IPS-20b (cell line): ENCODE results near the gene FBXL7.

Source experiments
- H3K27ac ChIP-seq: one replicate; pipeline ENCODE4 v1.5.1; 2013; ENCODE audit warnings: low read length
- H3K27me3 ChIP-seq: 2 replicates; pipeline ENCODE4 v1.6.1; 2013; ENCODE audit warnings: mild to moderate bottlenecking, low read length, inconsistent platforms; ENCODE audit not compliant: insufficient read depth
- H3K36me3 ChIP-seq: 2 replicates; pipeline ENCODE4 v1.6.1; 2013; ENCODE audit warnings: low read depth, mild to moderate bottlenecking, inconsistent platforms, low read length, moderate library complexity; ENCODE audit not compliant: insufficient read depth
- H3K4me1 ChIP-seq: 2 replicates; pipeline ENCODE4 v1.6.1; 2013; ENCODE audit warnings: mild to moderate bottlenecking, control low read depth, inconsistent platforms, low read length, moderate library complexity; ENCODE audit not compliant: insufficient read depth
- H3K4me3 ChIP-seq: 2 replicates; pipeline ENCODE4 v1.5.1; 2013; ENCODE audit warnings: mild to moderate bottlenecking, low read length, inconsistent platforms
- H3K9ac ChIP-seq: 2 replicates; pipeline ENCODE4 v1.6.1; 2013; ENCODE audit warnings: low read depth, mild to moderate bottlenecking, inconsistent platforms, low read length, moderate library complexity
- H3K9me3 ChIP-seq: 2 replicates; pipeline ENCODE4 v1.6.1; 2013; ENCODE audit warnings: mild to moderate bottlenecking, low read depth, low read length, inconsistent platforms; ENCODE audit not compliant: insufficient read depth

The FBXL7 gene

GRCh38 chr5:15585128-15585527 is 85.1 kb downstream of the FBXL7 start:
- H3K27me3 ChIP-seq, result no peaks in the 10 kb centered on the region

GRCh38 chr5:15585841-15586591 is 86.0 kb downstream of the FBXL7 start:
- no peak overlapping the region for H3K4me3 ChIP-seq
- no peak overlapping the region for H3K27ac ChIP-seq
- H3K4me1 ChIP-seq, result no peaks in the 10 kb centered on the region
- peaks cover 17% of the 10 kb centered on the region for H3K9me3 ChIP-seq
- peaks cover 14% of the 10 kb centered on the region; the same call in 1 of the 2 replicates for H3K36me3 ChIP-seq
- H3K9ac ChIP-seq, result no peak overlapping the region
- no peaks in the 10 kb centered on the region for H3K27me3 ChIP-seq

More at GRCh38 chr5:15585128-15585527, 85.1 kb downstream of the FBXL7 start:
- H3K9me3 ChIP-seq, result peaks cover 17% of the 10 kb centered on the region
- H3K9ac ChIP-seq, result no peak overlapping the region
- H3K4me1 ChIP-seq, result no peaks in the 10 kb centered on the region
- H3K27ac ChIP-seq, result no peak overlapping the region
- peaks cover 14% of the 10 kb centered on the region; the same call in 1 of the 2 replicates for H3K36me3 ChIP-seq
- H3K4me3 ChIP-seq, result no peak overlapping the region

- peaks cover 17% of the 10 kb centered on the region for H3K9me3 ChIP-seq
- peaks cover 14% of the 10 kb centered on the region; the same call in 1 of the 2 replicates for H3K36me3 ChIP-seq
- H3K4me1 ChIP-seq, result no peaks in the 10 kb centered on the region
- no peak overlapping the region for H3K27ac ChIP-seq
- H3K9ac ChIP-seq, result no peak overlapping the region
- no peak overlapping the region for H3K4me3 ChIP-seq
- no peaks in the 10 kb centered on the region for H3K27me3 ChIP-seq
Observed at GRCh38 chr5:15587916-15588315, 87.9 kb downstream of the FBXL7 start.

DNA sequence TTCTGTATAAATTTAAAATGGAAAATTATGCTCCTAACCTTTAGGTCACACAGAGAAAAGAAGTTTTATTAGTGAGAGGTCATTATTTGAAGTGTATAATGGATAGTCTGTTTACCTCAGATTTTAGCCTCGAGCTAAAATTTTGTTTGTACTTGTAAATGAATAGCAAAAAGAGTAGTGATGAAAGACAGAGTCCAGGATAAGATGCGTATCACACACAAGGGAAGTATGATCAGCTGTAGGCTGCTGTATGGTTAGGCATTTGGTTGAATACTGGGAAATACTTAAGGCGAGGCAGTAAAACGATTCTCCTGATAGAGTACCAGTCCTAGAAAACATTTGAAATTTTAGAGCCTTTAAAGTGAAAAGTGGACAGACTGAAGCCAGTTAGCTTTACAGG is 92.7 kb downstream of the FBXL7 start:
- Histone ChIP-seq H3K4me1 (peaks cover 11% of the 10 kb centered on the region; the same call in 1 of the 2 replicates), H3K9ac (no peak overlapping the region), H3K4me3 (no peak overlapping the region), H3K27me3 (no peaks in the 10 kb centered on the region), H3K36me3 (no peaks in the 10 kb centered on the region), H3K9me3 (no peaks in the 10 kb centered on the region), H3K27ac (no peak overlapping the region)

- Histone ChIP-seq H3K9ac (no peak overlapping the region), H3K27me3 (no peaks in the 10 kb centered on the region), H3K9me3 (no peaks in the 10 kb centered on the region), H3K36me3 (no peaks in the 10 kb centered on the region), H3K4me3 (no peak overlapping the region), H3K4me1 (peaks cover 11% of the 10 kb centered on the region; the same call in 1 of the 2 replicates), H3K27ac (no peak overlapping the region)
Observed at GRCh38 chr5:15594977-15595568, 95.1 kb downstream of the FBXL7 start.

- Histone ChIP-seq H3K4me1 (peaks cover 11% of the 10 kb centered on the region; the same call in 1 of the 2 replicates), H3K4me3 (no peak overlapping the region), H3K27me3 (no peaks in the 10 kb centered on the region), H3K27ac (no peak overlapping the region), H3K9ac (no peak overlapping the region), H3K9me3 (no peaks in the 10 kb centered on the region), H3K36me3 (no peaks in the 10 kb centered on the region)
Observed at GRCh38 chr5:15595929-15596328, 95.9 kb downstream of the FBXL7 start.

DNA sequence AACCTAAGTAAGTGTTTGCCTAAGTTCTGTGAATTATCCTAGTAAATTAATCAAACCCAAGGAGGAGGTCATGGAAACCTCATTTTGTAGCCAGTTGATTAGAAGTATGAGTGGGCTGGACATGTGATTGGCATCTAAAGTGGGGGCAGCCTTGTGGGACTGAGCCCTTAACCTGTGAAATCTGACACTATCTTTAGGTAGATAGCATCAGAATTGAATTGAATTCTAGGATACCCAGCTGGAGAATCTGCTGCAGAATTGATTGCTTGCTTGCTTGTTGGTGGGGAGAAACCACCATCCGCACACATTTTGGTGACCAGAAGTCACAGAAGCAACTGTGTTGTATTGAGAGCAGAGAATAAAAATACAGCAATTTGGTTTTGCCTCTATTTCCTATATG is 97.0 kb downstream of the FBXL7 start:
- Histone ChIP-seq H3K9me3 (no peaks in the 10 kb centered on the region), H3K36me3 (no peaks in the 10 kb centered on the region), H3K27me3 (no peaks in the 10 kb centered on the region), H3K4me3 (no peak overlapping the region), H3K4me1 (peaks cover 15% of the 10 kb centered on the region; the same call in 1 of the 2 replicates), H3K9ac (no peak overlapping the region), H3K27ac (no peak overlapping the region)

DNA sequence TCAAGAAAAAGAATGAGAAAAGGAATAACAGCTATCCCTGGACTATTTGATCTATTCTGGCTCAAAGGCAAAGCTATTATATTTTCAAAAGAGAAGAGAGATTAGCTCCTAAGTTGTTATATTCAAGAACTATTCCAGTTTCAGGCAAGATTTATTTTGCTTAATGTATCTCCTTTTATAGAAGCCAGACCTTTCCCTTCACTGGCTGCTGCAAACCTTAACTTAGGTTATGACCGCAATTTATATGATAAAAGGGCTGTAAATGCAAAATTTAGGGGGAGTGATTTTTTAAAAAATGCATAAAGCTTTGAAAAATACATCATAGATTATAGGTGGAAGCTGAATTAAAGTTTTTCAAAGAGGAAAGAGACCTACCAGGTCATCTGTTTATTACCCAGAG is 97.8 kb downstream of the FBXL7 start:
- H3K9ac ChIP-seq, result no peak overlapping the region
- H3K27ac ChIP-seq, result no peak overlapping the region
- H3K4me3 ChIP-seq, result no peak overlapping the region
- H3K36me3 ChIP-seq, result no peaks in the 10 kb centered on the region
- H3K27me3 ChIP-seq, result no peaks in the 10 kb centered on the region
- peaks cover 15% of the 10 kb centered on the region; the same call in 1 of the 2 replicates for H3K4me1 ChIP-seq
- no peaks in the 10 kb centered on the region for H3K9me3 ChIP-seq

GRCh38 chr5:15598294-15598902 is 98.4 kb downstream of the FBXL7 start:
- Histone ChIP-seq H3K4me1 (peaks cover 15% of the 10 kb centered on the region; the same call in 1 of the 2 replicates), H3K4me3 (no peak overlapping the region), H3K27me3 (no peaks in the 10 kb centered on the region)

DNA sequence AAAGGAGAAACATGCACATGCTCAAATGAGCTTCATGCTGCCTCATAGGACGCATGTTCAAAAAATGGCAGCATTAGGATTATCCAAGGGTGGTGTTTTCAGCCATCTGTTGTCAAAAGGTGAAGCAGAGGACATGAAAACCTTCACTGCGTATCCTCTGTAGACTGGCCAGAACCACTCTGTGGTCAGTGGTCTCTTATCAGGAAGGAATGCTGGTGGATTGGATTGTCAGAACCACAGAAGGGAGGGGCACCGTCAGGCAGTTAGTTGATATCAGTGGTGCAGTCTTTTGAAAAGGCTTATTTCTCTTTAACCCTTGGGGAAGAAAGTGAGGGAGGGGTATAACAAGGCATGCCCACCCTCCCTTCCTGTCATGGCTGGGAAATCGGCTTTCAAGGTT is 100.1 kb downstream of the FBXL7 start:
- Histone ChIP-seq H3K36me3 (no peaks in the 10 kb centered on the region), H3K4me1 (peaks cover 12% of the 10 kb centered on the region; the same call in 1 of the 2 replicates), H3K27ac (no peak overlapping the region), H3K27me3 (no peaks in the 10 kb centered on the region), H3K9ac (no peak overlapping the region), H3K4me3 (no peak overlapping the region), H3K9me3 (no peaks in the 10 kb centered on the region)

More at GRCh38 chr5:15598294-15598902, 98.4 kb downstream of the FBXL7 start:
- H3K36me3 ChIP-seq, result no peaks in the 10 kb centered on the region
- H3K27ac ChIP-seq, result no peak overlapping the region
- H3K9ac ChIP-seq, result no peak overlapping the region
- no peaks in the 10 kb centered on the region for H3K9me3 ChIP-seq

DNA sequence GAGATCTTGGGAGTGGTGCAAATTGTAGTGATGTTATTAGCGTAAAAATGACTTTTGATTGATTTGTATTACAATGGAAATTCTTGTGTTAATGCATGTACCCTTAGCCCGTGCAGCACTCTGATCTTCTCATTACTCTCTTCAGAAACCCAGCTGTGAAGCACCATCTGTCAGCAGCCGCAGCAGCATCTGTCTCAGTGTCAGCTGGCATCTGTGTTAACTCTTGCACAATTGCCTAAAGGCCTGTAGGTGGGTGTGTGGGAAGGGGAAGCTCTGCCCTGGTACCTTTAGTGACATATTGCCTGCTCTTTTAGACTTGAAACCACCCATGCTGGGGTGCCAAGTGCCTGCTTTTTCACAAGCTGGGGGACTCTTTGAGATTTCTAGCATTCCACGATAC is 101.3 kb downstream of the FBXL7 start:
- Histone ChIP-seq H3K4me1 (peaks cover 11% of the 10 kb centered on the region; the same call in 1 of the 2 replicates), H3K4me3 (no peak overlapping the region), H3K9me3 (no peaks in the 10 kb centered on the region), H3K27ac (no peak overlapping the region), H3K27me3 (no peaks in the 10 kb centered on the region), H3K9ac (no peak overlapping the region), H3K36me3 (no peaks in the 10 kb centered on the region)
